Measurements from ENCODE around the gene TGM4. TPM values are rescaled to one million over a fixed set of nuclear protein-coding genes. Genes with fewer than 3 reads are reported as not detected.

TGM4 gene
- total RNA-seq, 1 donor from 2014 or later, result not detected

DNA sequence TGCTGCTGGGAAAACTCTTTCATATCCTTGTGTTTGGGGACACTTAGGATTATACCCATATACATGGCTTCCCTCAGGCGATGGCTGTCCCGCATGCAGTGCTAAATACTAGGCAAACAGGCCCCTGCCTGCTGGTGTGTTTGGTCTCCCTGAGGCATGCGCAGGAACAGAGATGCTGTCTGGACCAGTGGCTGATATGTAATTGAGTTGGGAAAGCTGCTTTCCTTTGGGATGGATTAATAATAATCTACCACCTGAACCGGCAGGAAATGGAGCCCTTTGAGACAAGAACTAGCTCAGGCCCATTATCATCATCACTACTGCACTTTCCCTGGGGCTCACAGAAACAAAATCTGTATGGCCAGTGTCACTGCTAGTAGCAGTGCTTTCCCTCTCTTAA, 83.6 kb downstream of the TGM4 start:
- TF ChIP-seq, protein P1, sequence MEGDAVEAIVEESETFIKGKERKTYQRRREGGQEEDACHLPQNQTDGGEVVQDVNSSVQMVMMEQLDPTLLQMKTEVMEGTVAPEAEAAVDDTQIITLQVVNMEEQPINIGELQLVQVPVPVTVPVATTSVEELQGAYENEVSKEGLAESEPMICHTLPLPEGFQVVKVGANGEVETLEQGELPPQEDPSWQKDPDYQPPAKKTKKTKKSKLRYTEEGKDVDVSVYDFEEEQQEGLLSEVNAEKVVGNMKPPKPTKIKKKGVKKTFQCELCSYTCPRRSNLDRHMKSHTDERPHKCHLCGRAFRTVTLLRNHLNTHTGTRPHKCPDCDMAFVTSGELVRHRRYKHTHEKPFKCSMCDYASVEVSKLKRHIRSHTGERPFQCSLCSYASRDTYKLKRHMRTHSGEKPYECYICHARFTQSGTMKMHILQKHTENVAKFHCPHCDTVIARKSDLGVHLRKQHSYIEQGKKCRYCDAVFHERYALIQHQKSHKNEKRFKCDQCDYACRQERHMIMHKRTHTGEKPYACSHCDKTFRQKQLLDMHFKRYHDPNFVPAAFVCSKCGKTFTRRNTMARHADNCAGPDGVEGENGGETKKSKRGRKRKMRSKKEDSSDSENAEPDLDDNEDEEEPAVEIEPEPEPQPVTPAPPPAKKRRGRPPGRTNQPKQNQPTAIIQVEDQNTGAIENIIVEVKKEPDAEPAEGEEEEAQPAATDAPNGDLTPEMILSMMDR (IDR thresholded peaks at IDR 0.05; ENCODE audit: unreplicated experiment), result no peak
- no peak for DNase-seq (ENCODE audit: low spot score, unreplicated experiment)
- no peaks in the 10 kb centered on the region for H3K36me3 Mint-ChIP-seq (ENCODE audit: insufficient read depth)
- no peak overlapping the region for H3K4me3 Mint-ChIP-seq (ENCODE audit: low read depth)
- H3K27me3 Mint-ChIP-seq, result no peaks in the 10 kb centered on the region
- no peak overlapping the region for H3K27ac Mint-ChIP-seq
- no peaks in the 10 kb centered on the region for H3K9me3 Mint-ChIP-seq (ENCODE audit: low read depth)
- peaks cover 2% of the 10 kb centered on the region for H3K4me1 Mint-ChIP-seq (ENCODE audit: low read depth)

DNA sequence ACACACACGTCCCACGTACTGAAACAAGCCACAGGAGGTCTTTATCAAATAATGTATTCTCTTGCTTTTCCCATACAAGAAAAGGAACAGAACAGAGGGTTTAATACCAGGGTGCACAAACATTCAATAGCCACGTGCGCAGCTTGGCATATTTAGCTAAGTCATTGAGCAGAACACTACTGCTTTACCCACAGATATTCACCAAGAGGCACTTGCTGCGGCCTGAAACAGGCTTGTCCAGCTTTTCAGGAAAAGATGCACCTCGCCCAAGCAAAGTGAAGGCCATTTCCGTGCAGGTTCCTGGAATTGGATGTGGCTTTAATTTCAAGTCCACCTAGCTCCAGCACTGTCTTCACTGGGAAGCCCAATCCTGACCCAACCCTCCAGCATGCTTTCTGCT, 84.0 kb downstream of the TGM4 start:
- Mint-ChIP-seq H3K4me3 (ENCODE audit: low read depth) (no peak overlapping the region), H3K36me3 (ENCODE audit: insufficient read depth) (no peaks in the 10 kb centered on the region), H3K27ac (no peak overlapping the region), H3K4me1 (ENCODE audit: low read depth) (peaks cover 6% of the 10 kb centered on the region), H3K27me3 (no peaks in the 10 kb centered on the region), H3K9me3 (ENCODE audit: low read depth) (no peaks in the 10 kb centered on the region)
- TF ChIP-seq, protein P1 (IDR thresholded peaks at IDR 0.05; ENCODE audit: unreplicated experiment), result no peak
- no peak for DNase-seq (ENCODE audit: low spot score, unreplicated experiment)

DNA sequence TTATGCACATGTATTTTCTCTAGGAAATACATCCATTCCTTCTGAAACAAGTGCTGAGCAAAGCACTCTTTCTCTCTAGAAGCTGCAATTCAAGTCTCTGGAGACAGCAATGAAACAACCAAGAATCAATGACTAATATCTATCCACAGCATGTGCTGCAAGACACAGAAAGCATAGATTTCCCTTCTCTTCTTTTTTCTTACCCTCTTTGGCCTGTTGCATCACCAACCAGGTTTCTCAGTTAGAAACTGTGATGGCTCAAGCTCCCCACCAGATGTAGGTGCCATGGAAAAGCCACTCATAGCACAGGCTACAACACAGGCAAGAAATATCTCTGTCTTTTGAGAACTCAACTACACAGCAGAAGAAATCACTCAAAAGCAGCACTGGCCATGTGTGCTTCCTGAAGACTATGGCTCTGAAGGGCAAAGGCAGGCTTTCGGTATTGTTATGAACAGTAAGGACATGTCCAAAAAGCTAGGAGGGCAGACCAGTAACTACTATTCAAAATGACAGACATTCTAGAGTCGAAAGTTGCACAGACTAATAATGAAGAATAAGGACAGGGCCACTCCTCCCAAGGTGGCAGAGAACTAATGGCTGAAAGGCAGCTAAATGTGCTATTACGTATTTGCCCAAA, 86.1 kb downstream of the TGM4 start:
- H3K36me3 Mint-ChIP-seq (ENCODE audit: insufficient read depth), result no peaks in the 10 kb centered on the region
- peak overlapping the region; percentile 11 for H3K27ac Mint-ChIP-seq
- H3K27me3 Mint-ChIP-seq, result no peaks in the 10 kb centered on the region
- DNase-seq (ENCODE audit: low spot score, unreplicated experiment), result no peak
- no peak overlapping the region for H3K4me3 Mint-ChIP-seq (ENCODE audit: low read depth)
- TF ChIP-seq, protein P1 (IDR thresholded peaks at IDR 0.05; ENCODE audit: unreplicated experiment), result no peak
- peaks cover 21% of the 10 kb centered on the region for H3K4me1 Mint-ChIP-seq (ENCODE audit: low read depth)
- H3K9me3 Mint-ChIP-seq (ENCODE audit: low read depth), result no peaks in the 10 kb centered on the region

DNA sequence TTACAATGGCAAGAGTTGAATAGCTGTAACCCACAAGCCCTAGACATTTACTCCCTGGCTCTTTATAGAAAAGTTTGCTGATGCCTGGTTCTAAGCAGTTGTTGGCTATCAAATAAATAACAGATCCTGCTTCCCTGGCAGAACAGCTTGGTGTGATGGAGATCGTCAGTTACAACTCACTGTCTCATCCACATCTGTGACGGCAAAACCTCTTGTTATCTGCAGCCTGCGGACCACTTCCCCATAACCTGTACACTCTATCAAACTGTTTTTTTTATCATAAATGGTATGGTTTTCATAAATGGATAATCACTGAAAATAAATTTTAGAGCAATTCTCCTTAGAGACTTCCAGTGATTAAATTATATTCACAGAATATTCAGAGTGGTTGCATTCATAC, 87.5 kb downstream of the TGM4 start:
- Mint-ChIP-seq H3K9me3 (ENCODE audit: low read depth) (no peaks in the 10 kb centered on the region), H3K4me1 (ENCODE audit: low read depth) (peaks cover 22% of the 10 kb centered on the region), H3K27ac (no peak overlapping the region), H3K27me3 (no peaks in the 10 kb centered on the region), H3K36me3 (ENCODE audit: insufficient read depth) (no peaks in the 10 kb centered on the region), H3K4me3 (ENCODE audit: low read depth) (no peak overlapping the region)
- TF ChIP-seq, protein P1 (IDR thresholded peaks at IDR 0.05; ENCODE audit: unreplicated experiment), result no peak
- no peak for DNase-seq (ENCODE audit: low spot score, unreplicated experiment)

DNA sequence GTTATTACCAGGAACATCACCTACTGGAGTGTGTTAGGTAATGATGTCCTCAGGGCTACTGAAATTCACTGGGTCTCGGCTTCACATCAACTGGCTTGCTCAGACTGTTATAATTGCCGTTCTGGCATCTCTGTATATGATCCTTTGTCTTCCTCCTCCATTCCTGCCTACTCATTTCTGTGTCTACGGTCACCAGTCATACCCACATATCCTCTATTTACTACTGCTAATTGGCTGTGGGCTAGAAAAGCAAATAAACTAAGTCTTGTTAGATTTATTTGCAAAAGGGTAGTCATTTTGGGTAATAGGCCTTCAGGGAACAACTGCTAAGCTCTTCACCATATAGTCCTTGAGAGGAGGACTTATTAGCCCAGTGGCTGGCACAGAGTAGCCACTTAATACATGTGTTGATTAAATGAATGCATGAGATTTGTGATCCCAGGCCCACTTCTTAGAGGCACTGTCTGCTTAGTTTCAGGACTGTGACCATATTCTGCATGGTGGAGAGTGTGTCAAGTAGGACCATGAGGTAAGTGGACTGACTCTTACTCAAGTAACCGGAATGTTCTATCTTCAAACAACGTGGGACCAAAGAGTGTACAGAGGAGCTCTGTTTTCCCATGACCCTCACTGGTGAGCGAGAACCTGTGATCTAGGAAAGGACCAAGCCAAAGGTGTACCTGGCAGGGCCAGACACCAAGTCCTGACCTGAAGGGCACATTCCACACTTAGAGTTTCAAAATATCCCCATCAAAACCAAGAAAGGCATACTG, 88.4 kb downstream of the TGM4 start:
- peaks cover 24% of the 10 kb centered on the region for H3K4me1 Mint-ChIP-seq (ENCODE audit: low read depth)
- H3K9me3 Mint-ChIP-seq (ENCODE audit: low read depth), result no peaks in the 10 kb centered on the region
- no peaks in the 10 kb centered on the region for H3K36me3 Mint-ChIP-seq (ENCODE audit: insufficient read depth)
- no peak for DNase-seq (ENCODE audit: low spot score, unreplicated experiment)
- TF ChIP-seq, protein P1 (IDR thresholded peaks at IDR 0.05; ENCODE audit: unreplicated experiment), result no peak
- no peaks in the 10 kb centered on the region for H3K27me3 Mint-ChIP-seq
- H3K27ac Mint-ChIP-seq, result peak overlapping the region; percentile 79
- H3K4me3 Mint-ChIP-seq (ENCODE audit: low read depth), result no peak overlapping the region

Measured in progenitor cell of endocrine pancreas (in vitro differentiated cells).